ENCODE results near the gene SLC31A1. TPM values are rescaled to one million over a fixed set of nuclear protein-coding genes. Genes with fewer than 3 reads are reported as not detected.

SLC31A1 gene
- total RNA-seq, result 5.7 and 7.3 TPM in 2 replicates

- H3K27ac Mint-ChIP-seq, result peak within 1 kb of the TSS; percentile 94
- TF ChIP-seq CTCF (IDR thresholded peaks at IDR 0.05), result no peak
- CTCF ChIA-PET, result interaction anchor here (1.5 to 3.2 kb wide), 2 partner anchors 54 to 357 kb away, joined by 3 to 11 read pairs; partner anchors contain the start of genes CDC26 and PRPF4
- no peaks in the 10 kb centered on the region for H3K9me3 Mint-ChIP-seq
- no peaks in the 10 kb centered on the region for H3K27me3 Mint-ChIP-seq
- peaks cover 18% of the 10 kb centered on the region for H3K36me3 Mint-ChIP-seq (ENCODE audit: low read depth)
- DNase-seq, result peak; percentile 94
- peak within 1 kb of the TSS; percentile 96 for H3K4me3 Mint-ChIP-seq
- POLR2A ChIA-PET, result interaction anchor here (0.6 to 3.5 kb wide), 15 partner anchors 12 to 1738 kb away, joined by 3 to 30 read pairs (median 4); partner anchors contain the start of genes ATP6V1G1, C9orf43, CDC26 and HDHD3
- intact Hi-C loops (cut with micrococcal nuclease), result loop anchor here (1.0 to 2.0 kb wide), 11 partner anchors 14 to 1590 kb away; partner anchors contain the start of genes ALAD, C9orf43, CDC26 and DNAJC25
- peak; percentile 95 for ATAC-seq (ENCODE audit: low read depth)
- peaks cover 49% of the 10 kb centered on the region for H3K4me1 Mint-ChIP-seq
Measured at GRCh38 chr9:113221003-113221799, at the start of gene SLC31A1, which contains the start of gene FKBP15. SLC31A1 (plus strand) TSS chr9:113221544; CDS start chr9:113256149, 34,605 bp downstream. FKBP15 (minus strand) TSS chr9:113221277; CDS start chr9:113221243, 34 bp downstream.

GRCh38 chr9:113173341-113173740 is 48.0 kb upstream of the SLC31A1 start:
- no peak overlapping the region for H3K4me3 Mint-ChIP-seq
- no peak for ATAC-seq (ENCODE audit: low read depth)
- ChIA-PET CTCF (no interaction called here), POLR2A (no interaction called here)
- H3K9me3 Mint-ChIP-seq, result peaks cover 4% of the 10 kb centered on the region
- intact Hi-C loops (cut with micrococcal nuclease), result no loop called here
- no peak for DNase-seq
- TF ChIP-seq CTCF (IDR thresholded peaks at IDR 0.05), result no peak
- H3K27ac Mint-ChIP-seq, result no peak overlapping the region
- no peaks in the 10 kb centered on the region for H3K27me3 Mint-ChIP-seq
- no peaks in the 10 kb centered on the region for H3K4me1 Mint-ChIP-seq
- H3K36me3 Mint-ChIP-seq (ENCODE audit: low read depth), result peaks cover 91% of the 10 kb centered on the region

GRCh38 chr9:113176803-113177202 is 44.5 kb upstream of the SLC31A1 start:
- Mint-ChIP-seq H3K9me3 (peaks cover 4% of the 10 kb centered on the region), H3K27ac (no peak overlapping the region), H3K36me3 (ENCODE audit: low read depth) (peaks cover 87% of the 10 kb centered on the region), H3K4me1 (no peaks in the 10 kb centered on the region), H3K27me3 (no peaks in the 10 kb centered on the region), H3K4me3 (no peak overlapping the region)
- intact Hi-C loops (cut with micrococcal nuclease), result no loop called here
- ATAC-seq (ENCODE audit: low read depth), result no peak
- no peak for TF ChIP-seq CTCF (IDR thresholded peaks at IDR 0.05)
- no peak for DNase-seq
- ChIA-PET POLR2A (no interaction called here), CTCF (no interaction called here)

- Mint-ChIP-seq H3K4me1 (no peaks in the 10 kb centered on the region), H3K27me3 (no peaks in the 10 kb centered on the region), H3K27ac (no peak overlapping the region), H3K9me3 (peaks cover 4% of the 10 kb centered on the region), H3K36me3 (ENCODE audit: low read depth) (peaks cover 87% of the 10 kb centered on the region), H3K4me3 (no peak overlapping the region)
- ATAC-seq (ENCODE audit: low read depth) (no peak), DNase-seq (no peak)
- CTCF ChIA-PET, result no interaction called here
- intact Hi-C loops (cut with micrococcal nuclease), result no loop called here
- POLR2A ChIA-PET, result no interaction called here
- no peak for TF ChIP-seq CTCF (IDR thresholded peaks at IDR 0.05)
Measured at GRCh38 chr9:113177251-113177650, 44.1 kb upstream of the SLC31A1 start.

GRCh38 chr9:113178087-113178486 is 43.3 kb upstream of the SLC31A1 start:
- Mint-ChIP-seq H3K27me3 (no peaks in the 10 kb centered on the region), H3K36me3 (ENCODE audit: low read depth) (peaks cover 87% of the 10 kb centered on the region), H3K4me3 (no peak overlapping the region), H3K27ac (no peak overlapping the region), H3K9me3 (no peaks in the 10 kb centered on the region), H3K4me1 (no peaks in the 10 kb centered on the region)
- POLR2A ChIA-PET, result no interaction called here
- intact Hi-C loops (cut with micrococcal nuclease), result no loop called here
- CTCF ChIA-PET, result no interaction called here
- no peak for TF ChIP-seq CTCF (IDR thresholded peaks at IDR 0.05)
- no peak for DNase-seq
- no peak for ATAC-seq (ENCODE audit: low read depth)

Measured in activated B cell treated with CpG ODN at 0.5 μM for 24 hours (primary cell).